Measurements from ENCODE around the gene KLK11. TPM values are rescaled to one million over a fixed set of nuclear protein-coding genes. Genes with fewer than 3 reads are reported as not detected.
A peak's percentile ranks its signal among the peaks of the same experiment; 100 is the strongest.

KLK11 gene
- total RNA-seq, 1 donor from 2014 or later: not detected

GRCh38 chr19:51016798-51017683 lies 9.4 kb downstream of the KLK11 start:
- Histone ChIP-seq H3K36me3 (ENCODE audit: control insufficient read depth, insufficient read depth, low read length) (no peaks in the 10 kb centered on the region), H3K4me3 (ENCODE audit: low read depth, low read length) (peak overlapping the region; percentile 20), H3K27me3 (ENCODE audit: control insufficient read depth, insufficient read depth, low read length) (peaks cover 34% of the 10 kb centered on the region)
- no peak for DNase-seq (ENCODE audit: low read depth)
- TF ChIP-seq CTCF (IDR thresholded peaks at IDR 0.05; ENCODE audit: insufficient read depth, low read length, poor library complexity, severe bottlenecking): peak; percentile 79

DNA sequence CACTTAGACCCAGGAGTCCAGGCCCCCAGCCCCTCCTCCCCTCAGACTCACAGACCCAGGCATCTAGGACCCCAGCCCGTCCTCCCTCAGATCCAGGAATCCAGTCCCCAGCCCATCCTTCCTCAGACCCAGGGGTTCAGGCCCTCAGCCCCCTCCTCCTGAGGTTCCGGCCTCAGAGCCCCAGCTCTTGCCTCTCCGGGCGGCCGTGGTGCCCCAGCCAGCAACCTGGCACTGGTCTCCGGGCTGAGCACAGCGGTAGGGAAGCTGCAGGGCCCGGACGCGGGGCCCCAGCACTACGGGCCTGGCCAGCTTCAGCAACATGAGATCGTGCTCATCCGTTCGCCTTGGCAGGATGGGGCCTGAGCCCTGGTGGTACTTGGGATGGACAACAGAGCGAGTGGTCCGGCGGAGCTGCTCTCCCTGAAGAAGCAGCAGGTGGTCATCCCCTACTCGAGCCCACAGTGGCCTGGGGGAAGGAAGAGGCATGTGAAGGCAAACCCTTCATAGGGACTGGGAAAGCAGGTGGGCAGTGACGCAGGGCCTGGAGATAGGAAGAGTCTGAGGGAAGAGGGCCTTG lies 10.6 kb downstream of the KLK11 start:
- H3K27me3 ChIP-seq (ENCODE audit: control insufficient read depth, insufficient read depth, low read length): peaks cover 34% of the 10 kb centered on the region
- H3K4me3 ChIP-seq (ENCODE audit: low read depth, low read length): no peak overlapping the region

GRCh38 chr19:51014242-51014641 lies 12.2 kb downstream of the KLK11 start:
- H3K27me3 ChIP-seq (ENCODE audit: control insufficient read depth, insufficient read depth, low read length): peaks cover 25% of the 10 kb centered on the region
- DNase-seq (ENCODE audit: low read depth): no peak
- H3K36me3 ChIP-seq (ENCODE audit: control insufficient read depth, insufficient read depth, low read length): no peaks in the 10 kb centered on the region
- TF ChIP-seq CTCF (IDR thresholded peaks at IDR 0.05; ENCODE audit: insufficient read depth, low read length, poor library complexity, severe bottlenecking): no peak
- no peak overlapping the region for H3K4me3 ChIP-seq (ENCODE audit: low read depth, low read length)

More for the DNA sequence above, 10.6 kb downstream of the KLK11 start:
- DNase-seq (ENCODE audit: low read depth): no peak
- no peaks in the 10 kb centered on the region for H3K36me3 ChIP-seq (ENCODE audit: control insufficient read depth, insufficient read depth, low read length)
- no peak for TF ChIP-seq CTCF (IDR thresholded peaks at IDR 0.05; ENCODE audit: insufficient read depth, low read length, poor library complexity, severe bottlenecking)

GRCh38 chr19:51012661-51013190 lies 13.7 kb downstream of the KLK11 start:
- Histone ChIP-seq H3K27me3 (ENCODE audit: control insufficient read depth, insufficient read depth, low read length) (peaks cover 13% of the 10 kb centered on the region), H3K4me3 (ENCODE audit: low read depth, low read length) (no peak overlapping the region), H3K36me3 (ENCODE audit: control insufficient read depth, insufficient read depth, low read length) (no peaks in the 10 kb centered on the region)
- no peak for DNase-seq (ENCODE audit: low read depth)
- TF ChIP-seq CTCF (IDR thresholded peaks at IDR 0.05; ENCODE audit: insufficient read depth, low read length, poor library complexity, severe bottlenecking): no peak

GRCh38 chr19:51010066-51010795 lies 16.2 kb downstream of the KLK11 start:
- no peaks in the 10 kb centered on the region for H3K36me3 ChIP-seq (ENCODE audit: control insufficient read depth, insufficient read depth, low read length)
- no peak for TF ChIP-seq CTCF (IDR thresholded peaks at IDR 0.05; ENCODE audit: insufficient read depth, low read length, poor library complexity, severe bottlenecking)
- no peak overlapping the region for H3K4me3 ChIP-seq (ENCODE audit: low read depth, low read length)
- DNase-seq (ENCODE audit: low read depth): no peak
- no peaks in the 10 kb centered on the region for H3K27me3 ChIP-seq (ENCODE audit: control insufficient read depth, insufficient read depth, low read length)
